ENCODE results near the gene SPATC1L. TPM values are rescaled to one million over a fixed set of nuclear protein-coding genes. Genes with fewer than 3 reads are reported as not detected.

SPATC1L gene
- total RNA-seq, 1 donor from 2014 or later: 32.8 TPM

DNA sequence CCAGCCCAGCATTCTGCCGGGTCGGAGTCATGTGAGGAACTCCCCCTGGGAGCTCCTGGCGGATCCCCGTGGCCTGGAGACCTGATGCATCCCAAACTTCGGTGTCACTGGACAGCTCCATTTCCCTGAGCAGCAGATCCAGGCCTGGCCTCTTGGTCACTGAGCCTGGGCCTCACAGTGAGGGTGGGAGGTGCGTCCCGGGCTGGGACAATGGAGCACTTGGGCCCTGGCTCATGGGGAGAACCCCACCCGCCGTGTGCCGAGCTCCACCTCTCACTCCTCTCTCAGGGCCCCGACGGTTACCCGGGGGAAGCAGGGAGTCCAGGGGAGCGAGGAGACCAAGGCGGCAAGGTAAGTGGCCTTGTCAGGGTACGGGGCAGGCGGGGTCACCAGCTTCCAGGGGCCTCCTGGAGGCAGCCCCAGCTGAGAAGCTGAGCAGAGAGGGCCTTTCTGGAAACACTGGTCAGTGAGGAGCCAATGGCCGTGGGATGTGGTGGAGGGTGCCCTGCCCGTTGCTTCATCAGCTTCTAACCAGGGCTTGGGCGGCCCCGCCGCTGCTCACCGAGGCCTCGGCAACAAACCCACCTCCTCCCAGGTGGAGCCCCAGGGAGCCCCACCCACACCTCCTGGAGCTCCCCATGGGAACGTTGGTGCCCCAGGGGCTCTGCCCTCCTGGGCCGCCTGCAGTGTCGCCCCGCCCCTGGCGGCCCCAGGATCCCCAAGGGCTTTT lies 66.5 kb downstream of the SPATC1L start:
- peaks cover 3% of the 10 kb centered on the region for H3K36me3 Mint-ChIP-seq (ENCODE audit: insufficient read depth)
- DNase-seq (ENCODE audit: low spot score, unreplicated experiment): peak; percentile 9

DNA sequence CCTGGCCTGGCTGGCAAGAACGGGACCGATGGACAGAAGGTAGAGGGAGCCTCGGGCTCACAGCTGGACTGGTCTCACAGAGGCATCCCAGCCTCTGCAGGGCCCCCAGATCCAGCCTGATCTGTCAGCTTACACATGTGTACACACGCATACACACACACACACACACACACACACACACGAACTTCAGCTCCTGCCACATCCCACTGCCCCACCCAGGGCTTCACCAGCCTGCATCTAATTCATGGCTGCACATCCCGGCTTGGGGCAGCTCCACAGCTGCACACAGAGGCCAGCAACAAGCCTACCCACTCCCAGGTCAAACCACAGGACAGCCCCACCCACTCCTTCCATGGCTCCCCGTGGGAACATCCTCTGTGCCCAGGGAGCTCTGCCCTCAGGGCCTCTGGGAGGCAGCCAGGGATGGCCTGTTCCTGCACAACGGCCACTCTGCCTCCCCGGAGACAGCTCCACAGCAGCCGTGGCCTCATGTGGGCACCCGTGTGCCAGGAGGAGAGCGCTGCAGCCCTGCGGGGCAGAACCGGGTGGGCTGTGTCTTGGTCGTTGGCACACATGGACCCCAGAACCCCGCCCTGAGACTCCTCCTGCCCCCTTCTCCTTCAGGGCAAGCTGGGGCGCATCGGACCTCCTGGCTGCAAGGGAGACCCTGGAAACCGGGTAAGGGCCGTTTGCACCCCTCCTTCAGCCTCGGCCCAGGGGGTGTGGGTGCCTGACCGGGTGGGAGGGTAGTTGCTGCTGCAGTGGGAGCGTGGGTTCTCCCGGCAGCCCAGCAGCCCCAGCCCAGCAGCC lies 67.3 kb downstream of the SPATC1L start:
- Mint-ChIP-seq H3K9me3 (ENCODE audit: low read depth) (no peaks in the 10 kb centered on the region), H3K4me1 (ENCODE audit: low read depth) (no peaks in the 10 kb centered on the region), H3K27me3 (no peaks in the 10 kb centered on the region), H3K4me3 (ENCODE audit: low read depth) (no peak overlapping the region), H3K27ac (no peak overlapping the region), H3K36me3 (ENCODE audit: insufficient read depth) (peaks cover 3% of the 10 kb centered on the region)
- peak; percentile 8 for DNase-seq (ENCODE audit: low spot score, unreplicated experiment)
- TF ChIP-seq, protein P1, sequence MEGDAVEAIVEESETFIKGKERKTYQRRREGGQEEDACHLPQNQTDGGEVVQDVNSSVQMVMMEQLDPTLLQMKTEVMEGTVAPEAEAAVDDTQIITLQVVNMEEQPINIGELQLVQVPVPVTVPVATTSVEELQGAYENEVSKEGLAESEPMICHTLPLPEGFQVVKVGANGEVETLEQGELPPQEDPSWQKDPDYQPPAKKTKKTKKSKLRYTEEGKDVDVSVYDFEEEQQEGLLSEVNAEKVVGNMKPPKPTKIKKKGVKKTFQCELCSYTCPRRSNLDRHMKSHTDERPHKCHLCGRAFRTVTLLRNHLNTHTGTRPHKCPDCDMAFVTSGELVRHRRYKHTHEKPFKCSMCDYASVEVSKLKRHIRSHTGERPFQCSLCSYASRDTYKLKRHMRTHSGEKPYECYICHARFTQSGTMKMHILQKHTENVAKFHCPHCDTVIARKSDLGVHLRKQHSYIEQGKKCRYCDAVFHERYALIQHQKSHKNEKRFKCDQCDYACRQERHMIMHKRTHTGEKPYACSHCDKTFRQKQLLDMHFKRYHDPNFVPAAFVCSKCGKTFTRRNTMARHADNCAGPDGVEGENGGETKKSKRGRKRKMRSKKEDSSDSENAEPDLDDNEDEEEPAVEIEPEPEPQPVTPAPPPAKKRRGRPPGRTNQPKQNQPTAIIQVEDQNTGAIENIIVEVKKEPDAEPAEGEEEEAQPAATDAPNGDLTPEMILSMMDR (IDR thresholded peaks at IDR 0.05; ENCODE audit: unreplicated experiment): no peak

More for the DNA sequence above, 66.5 kb downstream of the SPATC1L start:
- Mint-ChIP-seq H3K27ac (no peak overlapping the region), H3K4me1 (ENCODE audit: low read depth) (no peaks in the 10 kb centered on the region), H3K9me3 (ENCODE audit: low read depth) (no peaks in the 10 kb centered on the region), H3K27me3 (no peaks in the 10 kb centered on the region), H3K4me3 (ENCODE audit: low read depth) (no peak overlapping the region)
- TF ChIP-seq, protein P1 (IDR thresholded peaks at IDR 0.05; ENCODE audit: unreplicated experiment): no peak

DNA sequence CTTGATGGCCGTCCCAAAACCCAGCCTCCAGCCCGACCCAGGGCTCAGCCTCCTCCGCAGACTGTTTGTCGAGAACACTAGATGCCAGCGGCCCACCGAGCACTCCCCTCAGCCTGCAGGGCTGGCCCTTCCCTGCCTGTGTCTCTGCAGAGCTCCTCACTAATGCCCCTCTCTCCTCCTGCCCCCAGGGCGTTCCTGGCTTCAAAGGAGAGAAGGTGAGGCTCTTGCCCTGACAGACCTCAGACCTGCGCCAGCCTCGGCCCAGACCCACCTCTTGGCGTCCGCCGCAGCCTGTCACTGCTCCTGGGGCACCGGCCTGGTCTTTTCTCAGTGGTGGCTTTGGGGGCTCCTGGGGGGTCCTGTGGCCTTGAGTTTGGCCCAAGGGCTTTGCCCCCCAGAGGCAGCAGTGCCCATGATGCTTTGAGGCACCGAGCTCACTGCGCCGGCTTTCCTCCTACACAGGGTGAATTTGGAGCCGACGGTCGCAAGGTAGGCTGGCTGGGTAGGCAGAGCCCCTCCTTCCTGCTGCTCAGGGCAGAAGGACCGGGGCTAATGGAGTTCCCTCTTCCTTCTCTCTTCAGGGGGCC lies 68.0 kb downstream of the SPATC1L start:
- Mint-ChIP-seq H3K27me3 (no peaks in the 10 kb centered on the region), H3K36me3 (ENCODE audit: insufficient read depth) (peaks cover 3% of the 10 kb centered on the region), H3K9me3 (ENCODE audit: low read depth) (no peaks in the 10 kb centered on the region), H3K4me3 (ENCODE audit: low read depth) (no peak overlapping the region), H3K4me1 (ENCODE audit: low read depth) (no peaks in the 10 kb centered on the region), H3K27ac (no peak overlapping the region)
- DNase-seq (ENCODE audit: low spot score, unreplicated experiment): peak; percentile 9
- TF ChIP-seq, protein P1 (IDR thresholded peaks at IDR 0.05; ENCODE audit: unreplicated experiment): no peak

DNA sequence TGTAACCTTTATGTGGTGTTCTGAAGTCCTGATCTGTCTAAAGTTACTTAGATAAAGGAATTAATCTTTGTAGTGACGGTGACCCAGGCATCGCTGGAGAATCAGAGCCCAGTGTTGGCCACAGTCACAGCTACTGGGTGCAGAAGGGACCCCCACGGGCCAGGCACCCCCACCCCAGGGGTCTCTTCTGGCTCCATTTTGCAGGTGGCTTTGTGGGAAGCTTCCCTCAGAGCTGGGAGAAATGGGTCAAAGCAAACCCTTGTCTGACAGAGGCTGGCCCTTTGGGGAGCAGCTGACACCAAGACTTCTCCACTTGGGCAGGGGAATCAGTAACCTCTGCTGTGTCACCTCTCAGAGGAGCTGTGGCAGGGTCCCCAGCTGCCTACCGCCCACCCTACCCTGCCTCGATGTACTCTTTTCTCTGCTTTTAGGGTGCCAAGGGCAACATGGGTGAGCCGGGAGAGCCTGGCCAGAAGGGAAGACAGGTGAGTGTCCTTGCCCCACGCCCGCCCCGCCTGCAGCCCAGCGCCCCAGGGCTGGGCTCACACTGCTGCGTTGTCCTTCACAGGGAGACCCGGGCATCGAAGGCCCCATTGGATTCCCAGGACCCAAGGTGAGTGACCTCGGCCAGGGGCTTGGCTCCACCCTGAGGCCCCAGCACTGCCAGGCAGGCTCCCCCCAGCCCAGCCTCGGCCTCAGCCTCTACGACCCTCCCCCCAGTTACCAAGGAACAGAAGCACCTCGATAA lies 68.6 kb downstream of the SPATC1L start:
- Mint-ChIP-seq H3K27me3 (no peaks in the 10 kb centered on the region), H3K27ac (no peak overlapping the region), H3K4me3 (ENCODE audit: low read depth) (no peak overlapping the region), H3K36me3 (ENCODE audit: insufficient read depth) (peaks cover 3% of the 10 kb centered on the region), H3K4me1 (ENCODE audit: low read depth) (no peaks in the 10 kb centered on the region), H3K9me3 (ENCODE audit: low read depth) (no peaks in the 10 kb centered on the region)
- DNase-seq (ENCODE audit: low spot score, unreplicated experiment): peak; percentile 5
- TF ChIP-seq, protein P1 (IDR thresholded peaks at IDR 0.05; ENCODE audit: unreplicated experiment): no peak

DNA sequence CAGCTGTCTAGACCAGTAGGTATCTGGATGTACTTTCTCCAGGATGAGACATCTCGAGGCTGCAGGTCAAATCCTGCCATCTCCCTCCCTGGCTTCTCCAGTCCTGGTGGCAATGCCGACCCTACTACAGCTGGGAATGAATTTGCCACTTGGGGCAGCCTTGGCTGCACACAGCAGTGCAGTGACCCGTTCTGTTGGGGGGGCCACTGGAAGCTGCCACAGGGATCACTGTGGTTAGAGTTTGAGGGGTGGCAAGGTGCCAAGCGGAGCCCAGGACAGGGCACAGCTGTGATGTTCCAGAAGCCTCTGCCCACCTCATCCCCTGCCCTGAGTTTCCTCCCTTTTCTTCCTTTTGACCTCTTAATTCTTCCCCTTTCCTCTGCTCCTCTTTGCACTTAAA lies 69.3 kb downstream of the SPATC1L start:
- H3K27me3 Mint-ChIP-seq: no peaks in the 10 kb centered on the region
- no peak overlapping the region for H3K4me3 Mint-ChIP-seq (ENCODE audit: low read depth)
- no peaks in the 10 kb centered on the region for H3K4me1 Mint-ChIP-seq (ENCODE audit: low read depth)
- peaks cover 3% of the 10 kb centered on the region for H3K36me3 Mint-ChIP-seq (ENCODE audit: insufficient read depth)
- no peak overlapping the region for H3K27ac Mint-ChIP-seq
- peak; percentile 4 for DNase-seq (ENCODE audit: low spot score, unreplicated experiment)
- TF ChIP-seq, protein P1 (IDR thresholded peaks at IDR 0.05; ENCODE audit: unreplicated experiment): no peak
- H3K9me3 Mint-ChIP-seq (ENCODE audit: low read depth): no peaks in the 10 kb centered on the region
